Activated T-cell treated with anti-CD3 and anti-CD28 coated beads, Interleukin-2, amount 50 U/mL, for 24 hours (primary cell): Measurements from ENCODE around the gene RANBP9.

Experiments
- DNase-seq: peaks from one replicate; pipeline ENCODE4 v3.0.0-alpha.2; 2020
- H3K27ac Mint-ChIP-seq: 2 replicates; pipeline ENCODE4 v1.8.0; 2020; ENCODE audit warnings: mild to moderate bottlenecking, mixed read lengths
- H3K27me3 Mint-ChIP-seq: 2 replicates; pipeline ENCODE4 v1.8.0; 2020; ENCODE audit warnings: mixed read lengths
- H3K36me3 Mint-ChIP-seq: 2 replicates; pipeline ENCODE4 v1.8.0; 2020; ENCODE audit warnings: low read depth, mixed read lengths
- H3K4me1 Mint-ChIP-seq: 2 replicates; pipeline ENCODE4 v1.8.0; 2020; ENCODE audit warnings: low read depth, mixed read lengths
- H3K4me3 Mint-ChIP-seq: 2 replicates; pipeline ENCODE4 v1.8.0; 2020; ENCODE audit warnings: mild to moderate bottlenecking, moderate library complexity, mixed read lengths
- H3K9me3 Mint-ChIP-seq: 2 replicates; pipeline ENCODE4 v1.8.0; 2020; ENCODE audit warnings: mixed read lengths

Gene RANBP9

DNA sequence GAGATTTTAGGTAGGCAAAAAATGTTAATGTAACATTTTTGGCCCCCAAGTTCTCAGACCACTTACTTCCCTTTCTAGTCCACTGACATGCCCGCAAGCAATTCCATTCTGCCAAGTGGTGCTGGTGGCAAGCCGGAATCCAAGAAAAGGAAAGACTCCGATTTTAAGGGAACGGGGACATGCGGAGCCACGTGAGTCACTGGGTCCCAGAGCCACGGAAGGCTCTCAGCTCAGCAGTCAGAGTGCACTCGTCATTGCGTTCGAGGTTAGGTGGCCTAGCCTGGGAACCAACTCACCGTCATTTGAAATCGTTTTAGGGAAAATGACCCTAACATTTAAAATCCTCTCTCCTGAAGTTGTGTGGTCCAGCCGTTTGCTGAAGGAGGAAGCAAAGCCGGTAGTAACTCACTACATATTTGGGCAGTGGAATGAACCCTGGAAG, 137.9 kb downstream of the RANBP9 start:
- Mint-ChIP-seq H3K4me3 (peak overlapping the region; percentile 97), H3K27me3 (peaks cover under 1% of the 10 kb centered on the region), H3K4me1 (peaks cover 29% of the 10 kb centered on the region), H3K36me3 (peaks cover 14% of the 10 kb centered on the region), H3K9me3 (no peaks in the 10 kb centered on the region), H3K27ac (peak overlapping the region; percentile 88)
- DNase-seq = no peak

DNA sequence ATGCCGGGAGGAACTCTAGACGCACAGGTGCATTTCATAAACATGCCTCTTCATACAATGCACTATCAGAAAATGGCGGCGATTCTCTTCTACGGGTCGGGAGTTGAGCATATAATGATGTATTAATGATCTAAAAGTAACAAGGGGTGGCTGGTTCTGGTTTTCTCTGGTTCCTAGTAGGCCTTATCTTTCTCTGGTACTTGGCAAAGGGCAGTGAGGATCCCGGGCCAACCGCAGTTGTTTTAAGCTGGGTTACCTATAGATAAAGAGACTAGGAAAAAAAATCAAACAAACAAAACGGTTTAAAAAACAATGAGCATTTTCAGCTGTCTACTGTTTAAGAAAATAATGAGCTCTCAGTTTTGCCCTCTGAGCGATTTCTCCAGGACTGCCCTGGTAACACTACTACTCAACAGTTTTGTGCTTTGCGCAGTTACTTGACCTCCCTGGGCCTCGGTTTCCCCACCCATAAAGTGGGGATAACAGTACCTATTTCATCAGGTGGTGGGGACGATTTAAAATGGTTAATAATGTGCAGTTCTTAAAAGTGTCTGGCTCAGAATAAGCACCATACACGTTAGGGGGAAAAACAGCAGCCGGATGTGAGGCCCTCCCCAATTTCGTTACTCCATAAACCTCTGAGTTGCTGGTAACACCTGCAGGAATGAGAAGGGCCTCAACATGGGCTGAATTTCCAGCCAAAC, 138.5 kb downstream of the RANBP9 start:
- peaks cover 3% of the 10 kb centered on the region for H3K27me3 Mint-ChIP-seq
- DNase-seq = no peak
- H3K4me3 Mint-ChIP-seq = peak overlapping the region; percentile 97
- H3K9me3 Mint-ChIP-seq = no peaks in the 10 kb centered on the region
- H3K36me3 Mint-ChIP-seq = peaks cover 13% of the 10 kb centered on the region
- H3K27ac Mint-ChIP-seq = peak overlapping the region; percentile 88
- H3K4me1 Mint-ChIP-seq = peaks cover 29% of the 10 kb centered on the region

DNA sequence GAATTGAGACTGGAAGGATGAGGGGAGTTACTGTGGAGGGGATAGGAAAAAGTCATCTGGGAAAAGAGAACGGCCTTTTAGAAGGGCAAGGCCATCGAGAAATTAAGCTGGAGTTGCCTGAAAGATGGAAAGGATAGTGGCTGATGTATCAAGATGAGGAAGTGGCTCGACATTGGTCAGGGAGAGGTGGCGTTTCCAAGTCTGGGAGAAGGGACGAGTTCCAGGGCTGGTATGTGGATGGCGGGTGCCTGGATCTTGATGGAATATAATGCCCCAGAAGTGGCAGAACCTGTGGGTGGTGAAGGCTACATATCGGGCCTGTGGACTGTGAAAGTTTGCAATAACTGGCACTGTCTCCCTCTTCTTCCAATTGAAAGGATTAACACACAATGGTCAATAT, 139.4 kb downstream of the RANBP9 start:
- H3K4me3 Mint-ChIP-seq = no peak overlapping the region
- H3K9me3 Mint-ChIP-seq = no peaks in the 10 kb centered on the region
- H3K27me3 Mint-ChIP-seq = peaks cover 6% of the 10 kb centered on the region
- no peak for DNase-seq
- peaks cover 29% of the 10 kb centered on the region for H3K4me1 Mint-ChIP-seq
- no peak overlapping the region for H3K27ac Mint-ChIP-seq
- H3K36me3 Mint-ChIP-seq = peaks cover 8% of the 10 kb centered on the region
